ENCODE data around the gene ADIPOR2.
"Not testable (repeated sequence)": the region's sequence is repeated elsewhere in the genome, so short reads cannot be mapped to it uniquely, and the experiment has no call there.

Gene ADIPOR2

GRCh38 chr12:1666215-1666614, 24.7 kb upstream of the ADIPOR2 start:
- DNase-seq, result no peak

GRCh38 chr12:1666685-1667162, 24.1 kb upstream of the ADIPOR2 start:
- DNase-seq, result no peak

- DNase-seq, result no peak
These were observed 21.9 kb upstream of the ADIPOR2 start for GRCh38 chr12:1668833-1669543.

GRCh38 chr12:1670358-1671268, 20.3 kb upstream of the ADIPOR2 start:
- DNase-seq, result no peak

GRCh38 chr12:1676043-1676442, 14.8 kb upstream of the ADIPOR2 start:
- DNase-seq, result no peak

- DNase-seq, result no peak
These were observed 9.9 kb upstream of the ADIPOR2 start for GRCh38 chr12:1680804-1681492.

- no peak for DNase-seq
These were observed 9.4 kb upstream of the ADIPOR2 start for GRCh38 chr12:1681493-1681807.

- DNase-seq, result no peak
These were observed 2.7 kb upstream of the ADIPOR2 start for GRCh38 chr12:1688086-1688710.

GRCh38 chr12:1691123-1692007, 495 bp downstream of the ADIPOR2 start:
- peak; percentile 6 to 12 for DNase-seq

GRCh38 chr12:1692226-1692625, 1.4 kb downstream of the ADIPOR2 start:
- no peak for DNase-seq

- no peak for DNase-seq
These were observed 2.2 kb downstream of the ADIPOR2 start for GRCh38 chr12:1692895-1693610.

GRCh38 chr12:1695097-1695496, 4.2 kb downstream of the ADIPOR2 start:
- not testable (repeated sequence) for DNase-seq

GRCh38 chr12:1695886-1696670, 5.2 kb downstream of the ADIPOR2 start:
- DNase-seq, result no peak

- DNase-seq, result no peak
These were observed 5.9 kb downstream of the ADIPOR2 start for GRCh38 chr12:1696800-1697199.

- no peak for DNase-seq
These were observed 6.4 kb downstream of the ADIPOR2 start for GRCh38 chr12:1697271-1697670.

GRCh38 chr12:1698720-1699119, 7.8 kb downstream of the ADIPOR2 start:
- no peak for DNase-seq

- no peak for DNase-seq
These were observed 11.8 kb downstream of the ADIPOR2 start for GRCh38 chr12:1702713-1703112.

- no peak for DNase-seq
These were observed 13.2 kb downstream of the ADIPOR2 start for GRCh38 chr12:1703771-1704722.

Data from stimulated activated CD4-positive, alpha-beta T cell treated with anti-CD3 and anti-CD28 coated beads, Interleukin-4, amount 100 ng/mL, for 4 hours (primary cell).